Hematopoietic multipotent progenitor cell treated with erythropoietin and hydrocortisone succinate and interleukin-3 and kit ligand, for 6 days (in vitro differentiated cells): ENCODE measurements around the gene LHFPL3.

Source experiments
- DNase-seq: peaks from one replicate; pipeline ENCODE4 v3.0.0-alpha.2; 2015

The LHFPL3 gene

DNA sequence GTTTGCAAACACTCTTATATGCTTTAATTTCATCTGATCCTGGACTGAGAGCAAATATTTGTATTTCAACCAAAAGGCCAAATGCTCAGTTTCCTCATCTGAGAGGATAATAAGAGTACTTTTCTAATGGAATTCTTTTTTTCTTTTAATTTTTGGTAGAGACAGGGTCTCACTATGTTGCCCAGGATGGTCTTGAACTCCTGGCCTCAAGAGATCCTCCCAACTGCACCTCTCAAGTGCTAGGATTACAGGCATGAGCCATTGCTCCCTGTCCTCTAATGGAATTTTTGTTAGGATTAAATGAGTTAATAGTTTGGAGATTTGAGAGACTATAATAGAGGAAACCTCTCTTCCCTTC lies 617.2 kb downstream of the LHFPL3 start:
- no peak for DNase-seq

DNA sequence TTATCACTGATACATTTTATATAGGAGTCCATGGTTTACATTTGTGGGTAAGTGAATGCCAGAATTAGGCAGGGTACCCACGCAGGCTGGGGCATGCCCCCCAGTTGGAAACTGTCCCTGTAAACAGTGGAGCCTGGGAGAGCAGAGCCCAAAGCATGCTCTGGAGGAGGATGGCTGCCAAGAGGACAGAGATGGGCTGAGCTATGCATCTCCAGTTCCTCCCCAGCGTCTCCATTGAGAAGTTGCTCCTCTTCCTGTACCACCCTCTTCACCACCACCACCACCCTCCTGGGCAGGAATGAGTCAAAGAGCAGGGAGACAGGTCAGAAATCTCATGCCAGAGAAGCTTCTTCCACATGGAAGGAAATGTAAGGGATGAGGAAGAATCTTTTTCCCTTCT lies 617.9 kb downstream of the LHFPL3 start:
- no peak for DNase-seq

- no peak for DNase-seq
Observed at GRCh38 chr7:104950006-104950405, 621.6 kb downstream of the LHFPL3 start.

DNA sequence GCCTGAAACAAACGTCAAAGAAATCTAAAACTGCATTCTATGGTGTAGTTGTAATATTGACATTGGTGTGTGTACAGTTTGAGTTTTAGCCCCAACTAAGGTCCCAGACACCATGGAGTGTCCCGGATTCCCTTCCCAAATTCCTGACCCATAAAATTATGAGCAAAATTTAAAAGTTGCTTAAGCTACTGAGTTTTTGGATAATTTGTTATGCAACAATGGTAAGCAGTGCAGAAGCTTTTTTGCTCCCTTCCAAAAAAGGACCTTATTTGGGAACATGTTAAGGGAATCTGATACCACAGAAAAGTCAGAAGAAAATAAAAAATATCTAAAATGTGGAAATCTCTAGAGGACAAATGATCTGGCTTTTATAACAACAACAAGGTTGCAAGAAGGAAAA lies 622.4 kb downstream of the LHFPL3 start:
- no peak for DNase-seq

DNA sequence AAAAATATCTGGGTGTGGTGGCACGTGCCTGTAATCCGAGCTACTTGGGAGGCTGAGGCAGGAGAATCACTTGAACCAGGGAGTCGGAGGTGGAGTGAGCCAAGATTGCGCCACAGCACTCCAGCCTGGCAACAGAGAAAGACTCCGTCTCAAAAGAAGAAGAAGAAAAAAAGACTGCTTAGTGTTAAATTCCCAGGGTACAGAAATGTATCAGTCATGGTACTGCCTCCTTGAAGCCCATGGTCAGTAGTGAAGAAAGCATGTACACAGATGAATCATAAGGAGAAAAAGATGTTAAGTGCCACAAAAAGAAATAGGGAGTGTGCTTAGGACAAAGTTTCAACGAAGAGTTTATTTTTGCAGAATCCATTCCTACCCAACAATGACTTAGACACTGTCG lies 623.1 kb downstream of the LHFPL3 start:
- DNase-seq = no peak

DNA sequence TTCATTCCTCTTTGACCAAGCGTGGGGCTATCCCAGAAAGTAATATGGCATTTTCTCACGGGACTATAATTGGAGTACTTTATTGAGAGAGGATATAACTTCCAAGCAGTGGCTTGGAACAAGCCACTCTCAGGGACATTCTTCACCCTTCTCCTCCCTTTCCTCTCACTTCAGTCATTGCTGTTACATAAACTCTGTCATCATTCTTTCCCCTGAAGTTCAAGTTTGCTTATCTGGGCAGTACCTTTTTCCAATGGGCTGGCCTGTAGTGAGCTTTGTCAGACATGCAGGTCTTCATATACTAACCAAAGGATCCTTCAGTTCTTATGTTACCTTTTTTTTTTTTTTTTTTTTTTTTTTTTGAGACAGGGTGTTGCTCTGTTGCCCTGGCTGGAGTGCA lies 626.9 kb downstream of the LHFPL3 start:
- DNase-seq = no peak
